Right lobe of liver (tissue), 6 donors: ENCODE data around the gene NUDT9. TPM values are rescaled to one million over a fixed set of nuclear protein-coding genes. Genes with fewer than 3 reads are reported as not detected.

Experiments
- ATAC-seq, 4 donors: fragments of 200-7000 bp; cut with Tn5 transposase; one replicate each; pipeline ENCODE4 v1.9.1; 2020; ENCODE audit warnings: mild to moderate bottlenecking in 4 of 4, moderate library complexity in 4 of 4
- DNase-seq, 3 donors: peaks; one replicate each; pipeline ENCODE4 v3.0.0-alpha.2; 2020
- H3K27ac ChIP-seq, 3 donors: fragments of 200-600 bp; one replicate each; pipeline ENCODE4 v1.8.0; 2022
- H3K27me3 ChIP-seq, 2 donors: fragments of 200-600 bp; one replicate each; pipeline ENCODE4 v1.8.0; 2022
- H3K36me3 ChIP-seq, 4 donors: fragments of 200-600 bp; sonication (generic) in 1 of 4; one replicate each; pipeline versions ENCODE4 v1.5.1 to v1.8.0; 2017 to 2022; ENCODE audit warnings: control low read depth in 1 of 4
- H3K4me1 ChIP-seq, 4 donors: fragments of 200-600 bp; sonication (generic) in 1 of 4; one replicate each; pipeline versions ENCODE4 v1.5.1 to v1.8.0; 2017 to 2022; ENCODE audit warnings: control low read depth in 1 of 4
- H3K4me3 ChIP-seq, 3 donors: fragments of 200-600 bp; one replicate each; pipeline ENCODE4 v1.8.0; 2022
- H3K9me3 ChIP-seq, 4 donors: fragments of 200-600 bp; sonication (generic) in 1 of 4; one replicate each; pipeline versions ENCODE4 v1.5.1 to v1.8.0; 2017 to 2022; ENCODE audit warnings: control low read depth in 1 of 4
- CTCF ChIP-seq, 4 donors: fragments of 200-600 bp in 3 of 4; fragments of 450-650 bp in 1 of 4; IDR thresholded peaks; one replicate each; pipeline versions ENCODE4 v1.5.1 to v1.8.0; 2016 to 2022; ENCODE audit warnings: antibody characterized with exemption in 4 of 4, mild to moderate bottlenecking in 2 of 4
- POLR2A ChIP-seq: fragments of 450-650 bp; IDR thresholded peaks from one replicate; pipeline ENCODE4 v1.6.1; 2017; ENCODE audit warnings: antibody characterized with exemption, mild to moderate bottlenecking
- WGBS: methylation state at CpG from one replicate; pipeline ENCODE4 v1.1.6; 2018; ENCODE audit warnings: low coverage, low lambda C conversion rate; ENCODE audit not compliant: insufficient coverage; ENCODE audit errors: missing lambda C conversion rate; 5-methylcytosine and 5-hydroxymethylcytosine counted together
- intact Hi-C, 2 donors: fragments of 100-400 bp; cut with DNase I; formaldehyde crosslinking; loops; one replicate each; pipeline versions ENCODE4 v1.11.2 to v1.14.1; 2022
- total RNA-seq, 6 experiments: library from RNA; depleted of rRNA in 2 of 6; stranded (reverse); fragments of >200 nt in 2 of 6; fragmentation: NEBNext Ultra II Directional in 3 of 6; extraction: Animal tissue kit (Norgen Biotek cat#: 25700) in 3 of 6; gene quantifications; one replicate each; pipeline versions ENCODE4 v1.1.0 to v1.2.4, GENCODE V29; 2016 to 2023
- donor health status: DM: no; HTN: yes; CAD: no.
- donor health status: DM: no; HTN: no; CAD: no.
- donor health status: DM: no; HTN: no; CAD: no.
- donor health status: DM: no; HTN: yes; CAD: no.
- donor health status: DM: no; HTN: yes; CAD: no.

Gene NUDT9
- total RNA-seq, 6 experiments from 2014 or later = 13.3 to 53.5 (median 21.2) TPM

- intact Hi-C loops = no loop called here
- Histone ChIP-seq H3K27ac (no peak overlapping the region), H3K36me3 (peaks cover 0 to 48% (median 17%) of the 10 kb centered on the region in 4 donors), H3K4me3 (no peak overlapping the region), H3K9me3 (no peaks in the 10 kb centered on the region), H3K4me1 (no peaks in the 10 kb centered on the region), H3K27me3 (no peaks in the 10 kb centered on the region)
- ATAC-seq = no peak
- TF ChIP-seq CTCF (IDR thresholded peaks at IDR 0.05) (no peak), POLR2A (no peak)
- no peak for DNase-seq
These were observed 29.2 kb downstream of the NUDT9 start for GRCh38 chr4:87451537-87451936.

GRCh38 chr4:87458913-87459312 is 36.5 kb downstream of the NUDT9 start:
- Histone ChIP-seq H3K4me1 (peaks cover 0 to 7% (median 0%) of the 10 kb centered on the region in 4 donors), H3K4me3 (no peak overlapping the region), H3K27me3 (no peaks in the 10 kb centered on the region), H3K27ac (no peak overlapping the region), H3K36me3 (peaks cover 0 to 25% (median 5%) of the 10 kb centered on the region in 4 donors), H3K9me3 (no peaks in the 10 kb centered on the region)
- intact Hi-C loops = no loop called here
- DNase-seq (no peak), ATAC-seq (no peak)
- TF ChIP-seq CTCF (IDR thresholded peaks at IDR 0.05) (no peak), POLR2A (no peak)
- 97% methylated on average over 4 of the region's 4 CpGs for WGBS

- no peak overlapping the region for H3K27ac ChIP-seq
- H3K4me3 ChIP-seq = no peak overlapping the region
- DNase-seq (no peak), ATAC-seq (no peak)
- intact Hi-C loops = loop anchor here in 1 of 2 donors (10.0 kb wide), 1 partner anchor 96 kb away; no protein-coding TSS in a partner anchor
- H3K36me3 ChIP-seq = peaks cover 0 to 16% (median 1%) of the 10 kb centered on the region in 4 donors
- TF ChIP-seq POLR2A (no peak), CTCF (IDR thresholded peaks at IDR 0.05) (no peak)
- peaks cover 0 to 7% (median 0%) of the 10 kb centered on the region in 4 donors for H3K4me1 ChIP-seq
- no peaks in the 10 kb centered on the region for H3K9me3 ChIP-seq
- H3K27me3 ChIP-seq = no peaks in the 10 kb centered on the region
These were observed 38.9 kb downstream of the NUDT9 start for GRCh38 chr4:87461281-87461700.

- WGBS = 100% methylated on average over 2 of the region's 2 CpGs
- Histone ChIP-seq H3K27me3 (no peaks in the 10 kb centered on the region), H3K36me3 (peaks cover 0 to 16% (median 1%) of the 10 kb centered on the region in 4 donors), H3K27ac (no peak overlapping the region), H3K4me3 (no peak overlapping the region), H3K9me3 (no peaks in the 10 kb centered on the region), H3K4me1 (peaks cover 0 to 7% (median 0%) of the 10 kb centered on the region in 4 donors)
- intact Hi-C loops = loop anchor here in 1 of 2 donors (10.0 kb wide), 1 partner anchor 97 kb away; no protein-coding TSS in a partner anchor
- TF ChIP-seq POLR2A (no peak), CTCF (IDR thresholded peaks at IDR 0.05) (no peak)
- ATAC-seq (no peak), DNase-seq (no peak)
These were observed 39.7 kb downstream of the NUDT9 start for GRCh38 chr4:87462102-87462501.
